Activated CD4-positive, alpha-beta T cell treated with anti-CD3 and anti-CD28 coated beads, Interleukin-2, amount 50 U/mL, for 4 hours (primary cell): Measurements from ENCODE around the gene RAB14.
A peak's percentile ranks its signal among the peaks of the same experiment; 100 is the strongest.

ENCODE experiments used
- DNase-seq, 2 experiments: peaks; one replicate each; pipeline ENCODE4 v3.0.0-alpha.2; 2020

The RAB14 gene

GRCh38 chr9:121218357-121219027 lies 16.8 kb upstream of the RAB14 start:
- DNase-seq = no peak

GRCh38 chr9:121217609-121218292 lies 16.1 kb upstream of the RAB14 start:
- DNase-seq = no peak

GRCh38 chr9:121216271-121216805 lies 14.7 kb upstream of the RAB14 start:
- DNase-seq = no peak

GRCh38 chr9:121214005-121214404 lies 12.3 kb upstream of the RAB14 start:
- no peak for DNase-seq

- DNase-seq = peak; percentile 55 to 56
These were observed 11.6 kb upstream of the RAB14 start for GRCh38 chr9:121213136-121213806.

- DNase-seq = no peak
These were observed 8.9 kb upstream of the RAB14 start for GRCh38 chr9:121210536-121210935.

- no peak for DNase-seq
These were observed 5.8 kb upstream of the RAB14 start for GRCh38 chr9:121207371-121207940.

- DNase-seq = no peak
These were observed 5.1 kb upstream of the RAB14 start for GRCh38 chr9:121206516-121207370.

GRCh38 chr9:121204611-121205010 lies 2.9 kb upstream of the RAB14 start:
- DNase-seq = no peak

GRCh38 chr9:121204121-121204520 lies 2.5 kb upstream of the RAB14 start:
- no peak for DNase-seq

- peak; percentile 38 to 43 for DNase-seq
These were observed 478 bp downstream of the RAB14 start for GRCh38 chr9:121201045-121201737.

GRCh38 chr9:121200356-121200755 lies 1.3 kb downstream of the RAB14 start:
- no peak for DNase-seq

GRCh38 chr9:121199921-121200320 lies 1.7 kb downstream of the RAB14 start:
- no peak for DNase-seq

GRCh38 chr9:121198512-121199042 lies 3.1 kb downstream of the RAB14 start:
- DNase-seq = no peak

GRCh38 chr9:121197132-121197531 lies 4.5 kb downstream of the RAB14 start:
- no peak for DNase-seq

GRCh38 chr9:121196389-121196788 lies 5.3 kb downstream of the RAB14 start:
- DNase-seq = no peak

- no peak for DNase-seq
These were observed 6.9 kb downstream of the RAB14 start for GRCh38 chr9:121194730-121195129.

GRCh38 chr9:121192959-121193640 lies 8.6 kb downstream of the RAB14 start:
- no peak for DNase-seq

GRCh38 chr9:121192518-121192917 lies 9.2 kb downstream of the RAB14 start:
- no peak for DNase-seq

GRCh38 chr9:121191235-121191634 lies 10.4 kb downstream of the RAB14 start:
- no peak for DNase-seq

- no peak for DNase-seq
These were observed 12.0 kb downstream of the RAB14 start for GRCh38 chr9:121189660-121190059.
